SJSA1 (cell line): ENCODE results near the gene HLA-DMB. TPM values are rescaled to one million over a fixed set of nuclear protein-coding genes. Genes with fewer than 3 reads are reported as not detected.

ENCODE experiments used
- DNase-seq, 2 experiments: peaks; one replicate each; pipeline ENCODE4 v3.0.0-alpha.2; 2015 to 2020; ENCODE audit warnings: low spot score in 2 of 2, low read depth in 1 of 2
- H3K27ac ChIP-seq: fragments of 250-450 bp; sonication (Bioruptor Pico); 2 replicates; pipeline ENCODE4 v1.5.1; 2020; ENCODE audit warnings: mild to moderate bottlenecking, moderate library complexity
- H3K27me3 ChIP-seq: fragments of 250-450 bp; sonication (Bioruptor Pico); replicated peaks from 2 replicates; pipeline ENCODE4 v1.5.1; 2020; ENCODE audit warnings: mild to moderate bottlenecking, moderate library complexity
- H3K36me3 ChIP-seq: fragments of 250-450 bp; sonication (Bioruptor Pico); 2 replicates; pipeline ENCODE4 v1.5.1; 2020; ENCODE audit warnings: mild to moderate bottlenecking
- H3K4me1 ChIP-seq: fragments of 250-450 bp; sonication (Bioruptor Pico); replicated peaks from 2 replicates; pipeline ENCODE4 v1.6.1; 2021; ENCODE audit warnings: mild to moderate bottlenecking
- H3K4me3 ChIP-seq: fragments of 250-450 bp; sonication (Bioruptor Pico); 2 replicates; pipeline ENCODE4 v1.5.1; 2020; ENCODE audit warnings: mild to moderate bottlenecking
- H3K9me3 ChIP-seq: fragments of 250-450 bp; sonication (Bioruptor Pico); replicated peaks from 2 replicates; pipeline ENCODE4 v1.5.1; 2020; ENCODE audit warnings: mild to moderate bottlenecking
- total RNA-seq: library from RNA; depleted of rRNA; stranded (reverse); fragments of >200 nt; shearing (Covaris generic); gene quantifications from 2 replicates; pipeline ENCODE4 v1.2.3, GENCODE V29; 2014

HLA-DMB gene
- total RNA-seq, 1 experiment from 2014 or later: not detected

- Histone ChIP-seq H3K27me3 (peaks cover 48% of the 10 kb centered on the region), H3K9me3 (no peaks in the 10 kb centered on the region), H3K4me1 (no peaks in the 10 kb centered on the region), H3K27ac (no peak overlapping the region), H3K36me3 (no peaks in the 10 kb centered on the region), H3K4me3 (no peak overlapping the region)
- peak in 1 of 2 experiments; percentile 9 for DNase-seq
Measured at GRCh38 chr6:32932132-32932868, 8.5 kb downstream of the HLA-DMB start.

GRCh38 chr6:32931211-32931610 is 9.6 kb downstream of the HLA-DMB start:
- Histone ChIP-seq H3K27me3 (peaks cover 41% of the 10 kb centered on the region), H3K27ac (no peak overlapping the region), H3K9me3 (no peaks in the 10 kb centered on the region), H3K4me3 (no peak overlapping the region), H3K4me1 (no peaks in the 10 kb centered on the region), H3K36me3 (no peaks in the 10 kb centered on the region)
- no peak for DNase-seq

- H3K9me3 ChIP-seq: no peaks in the 10 kb centered on the region
- DNase-seq: no peak
- H3K36me3 ChIP-seq: no peaks in the 10 kb centered on the region
- peaks cover 43% of the 10 kb centered on the region for H3K27me3 ChIP-seq
- H3K27ac ChIP-seq: no peak overlapping the region
- no peak overlapping the region for H3K4me3 ChIP-seq
- no peaks in the 10 kb centered on the region for H3K4me1 ChIP-seq
Measured at GRCh38 chr6:32922083-32922482, 18.7 kb downstream of the HLA-DMB start.

GRCh38 chr6:32920715-32921114 is 20.1 kb downstream of the HLA-DMB start:
- Histone ChIP-seq H3K36me3 (no peaks in the 10 kb centered on the region), H3K4me1 (no peaks in the 10 kb centered on the region), H3K27ac (no peak overlapping the region), H3K27me3 (peaks cover 52% of the 10 kb centered on the region), H3K9me3 (no peaks in the 10 kb centered on the region), H3K4me3 (no peak overlapping the region)
- DNase-seq: no peak

GRCh38 chr6:32912951-32913350 is 27.9 kb downstream of the HLA-DMB start:
- Histone ChIP-seq H3K27me3 (peaks cover 21% of the 10 kb centered on the region), H3K4me3 (no peak overlapping the region), H3K27ac (no peak overlapping the region), H3K4me1 (no peaks in the 10 kb centered on the region), H3K9me3 (no peaks in the 10 kb centered on the region), H3K36me3 (no peaks in the 10 kb centered on the region)
- DNase-seq: no peak

- Histone ChIP-seq H3K27ac (no peak overlapping the region), H3K36me3 (no peaks in the 10 kb centered on the region), H3K9me3 (no peaks in the 10 kb centered on the region), H3K4me1 (no peaks in the 10 kb centered on the region), H3K27me3 (peaks cover 16% of the 10 kb centered on the region), H3K4me3 (no peak overlapping the region)
- no peak for DNase-seq
Measured at GRCh38 chr6:32908897-32909296, 31.9 kb downstream of the HLA-DMB start.

- Histone ChIP-seq H3K4me1 (no peaks in the 10 kb centered on the region), H3K27me3 (peaks cover 14% of the 10 kb centered on the region), H3K4me3 (no peak overlapping the region), H3K27ac (no peak overlapping the region), H3K9me3 (no peaks in the 10 kb centered on the region), H3K36me3 (peaks cover 2% of the 10 kb centered on the region)
- no peak for DNase-seq
Measured at GRCh38 chr6:32906539-32906938, 34.3 kb downstream of the HLA-DMB start.

- no peak for DNase-seq
- H3K9me3 ChIP-seq: no peaks in the 10 kb centered on the region
- no peak overlapping the region for H3K27ac ChIP-seq
- H3K4me3 ChIP-seq: no peak overlapping the region
- peaks cover 9% of the 10 kb centered on the region for H3K36me3 ChIP-seq
- peaks cover 12% of the 10 kb centered on the region for H3K27me3 ChIP-seq
- H3K4me1 ChIP-seq: no peaks in the 10 kb centered on the region
Measured at GRCh38 chr6:32905078-32905477, 35.8 kb downstream of the HLA-DMB start.

GRCh38 chr6:32903952-32904351 is 36.9 kb downstream of the HLA-DMB start:
- Histone ChIP-seq H3K27me3 (peaks cover 9% of the 10 kb centered on the region), H3K27ac (no peak overlapping the region), H3K36me3 (peaks cover 9% of the 10 kb centered on the region), H3K4me3 (no peak overlapping the region), H3K9me3 (no peaks in the 10 kb centered on the region), H3K4me1 (no peaks in the 10 kb centered on the region)
- no peak for DNase-seq

- Histone ChIP-seq H3K27ac (peak overlapping the region; percentile 21), H3K9me3 (no peaks in the 10 kb centered on the region)
- no peak for DNase-seq
Measured at GRCh38 chr6:32895006-32895345, 45.9 kb downstream of the HLA-DMB start.

GRCh38 chr6:32894085-32895005 is 46.5 kb downstream of the HLA-DMB start:
- Histone ChIP-seq H3K36me3 (peaks cover 4% of the 10 kb centered on the region), H3K27me3 (0 out of 2 replicates have a peak, but pooled peaks cover 12% of the 10 kb centered on the region), H3K4me1 (peaks cover 9% of the 10 kb centered on the region), H3K27ac (peak overlapping the region; percentile 28), H3K4me3 (peak overlapping the region; percentile 69), H3K9me3 (no peaks in the 10 kb centered on the region)
- DNase-seq: peak; percentile 89 to 97

More at GRCh38 chr6:32895006-32895345, 45.9 kb downstream of the HLA-DMB start:
- Histone ChIP-seq H3K4me3 (peak overlapping the region; percentile 69), H3K4me1 (peaks cover 9% of the 10 kb centered on the region), H3K27me3 (0 out of 2 replicates have a peak, but pooled peaks cover 12% of the 10 kb centered on the region), H3K36me3 (peaks cover 4% of the 10 kb centered on the region)

- H3K9me3 ChIP-seq: no peaks in the 10 kb centered on the region
- H3K27ac ChIP-seq: no peak overlapping the region
- no peak for DNase-seq
- no peak overlapping the region for H3K4me3 ChIP-seq
- peaks cover 9% of the 10 kb centered on the region for H3K4me1 ChIP-seq
- peaks cover under 1% of the 10 kb centered on the region; the same call in 1 of the 2 replicates for H3K36me3 ChIP-seq
- 0 out of 2 replicates have a peak, but pooled peaks cover 12% of the 10 kb centered on the region for H3K27me3 ChIP-seq
Measured at GRCh38 chr6:32890831-32891230, 50.0 kb downstream of the HLA-DMB start.

GRCh38 chr6:32889533-32889932 is 51.3 kb downstream of the HLA-DMB start:
- no peak overlapping the region for H3K4me3 ChIP-seq
- no peaks in the 10 kb centered on the region for H3K36me3 ChIP-seq
- H3K9me3 ChIP-seq: no peaks in the 10 kb centered on the region
- H3K27ac ChIP-seq: no peak overlapping the region
- peaks cover 3% of the 10 kb centered on the region for H3K4me1 ChIP-seq
- DNase-seq: no peak
- H3K27me3 ChIP-seq: 0 out of 2 replicates have a peak, but pooled peaks cover 12% of the 10 kb centered on the region

- no peaks in the 10 kb centered on the region; the same call in 1 of the 2 replicates for H3K4me1 ChIP-seq
Measured at GRCh38 chr6:32888576-32888975, 52.3 kb downstream of the HLA-DMB start.

More at GRCh38 chr6:32888576-32888975, 52.3 kb downstream of the HLA-DMB start:
- Histone ChIP-seq H3K4me3 (no peak overlapping the region), H3K9me3 (no peaks in the 10 kb centered on the region), H3K27me3 (peaks cover 12% of the 10 kb centered on the region; the same call in 1 of the 2 replicates), H3K36me3 (no peaks in the 10 kb centered on the region), H3K27ac (no peak overlapping the region)
- no peak for DNase-seq
